ENCODE results near the gene COQ5.
"Not testable (repeated sequence)": the region's sequence is repeated elsewhere in the genome, so short reads cannot be mapped to it uniquely, and the experiment has no call there.

The COQ5 gene

GRCh38 chr12:120528861-120529525, at the start of gene COQ5:
COQ5 (minus strand) TSS chr12:120529158; CDS start chr12:120529141, 17 bp downstream.
- in situ Hi-C loops (cut with MboI; ENCODE audit: low sequenced_read_pairs): no loop called here

- in situ Hi-C loops (cut with MboI; ENCODE audit: low sequenced_read_pairs): no loop called here
Measured at GRCh38 chr12:120574106-120574505, 45.1 kb upstream of the COQ5 start.

- in situ Hi-C loops (cut with MboI; ENCODE audit: low sequenced_read_pairs): no loop called here
Measured at GRCh38 chr12:120573560-120573959, 44.6 kb upstream of the COQ5 start.

- in situ Hi-C loops (cut with MboI; ENCODE audit: low sequenced_read_pairs): no loop called here
Measured at GRCh38 chr12:120571299-120571698, 42.3 kb upstream of the COQ5 start.

DNA sequence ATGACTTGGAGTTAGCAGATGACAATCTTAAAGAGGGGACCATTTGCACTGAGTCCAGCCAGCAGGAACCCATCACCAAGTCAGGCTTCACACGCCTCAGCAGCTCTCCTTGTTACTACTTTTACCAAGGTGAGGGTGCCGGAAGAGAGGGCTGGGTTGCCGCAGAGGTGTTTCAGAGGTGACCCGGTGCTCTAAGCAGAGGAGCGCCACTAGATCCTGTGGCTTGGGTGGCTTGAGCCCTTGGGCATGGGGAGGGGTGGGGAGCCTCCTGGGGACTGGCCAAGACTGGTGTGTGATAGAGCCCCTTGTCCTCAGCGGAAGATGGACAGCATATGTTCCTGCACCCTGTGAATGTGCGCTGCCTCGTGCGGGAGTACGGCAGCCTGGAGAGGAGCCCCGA, 34.5 kb upstream of the COQ5 start:
- in situ Hi-C loops (cut with MboI; ENCODE audit: low sequenced_read_pairs): no loop called here

DNA sequence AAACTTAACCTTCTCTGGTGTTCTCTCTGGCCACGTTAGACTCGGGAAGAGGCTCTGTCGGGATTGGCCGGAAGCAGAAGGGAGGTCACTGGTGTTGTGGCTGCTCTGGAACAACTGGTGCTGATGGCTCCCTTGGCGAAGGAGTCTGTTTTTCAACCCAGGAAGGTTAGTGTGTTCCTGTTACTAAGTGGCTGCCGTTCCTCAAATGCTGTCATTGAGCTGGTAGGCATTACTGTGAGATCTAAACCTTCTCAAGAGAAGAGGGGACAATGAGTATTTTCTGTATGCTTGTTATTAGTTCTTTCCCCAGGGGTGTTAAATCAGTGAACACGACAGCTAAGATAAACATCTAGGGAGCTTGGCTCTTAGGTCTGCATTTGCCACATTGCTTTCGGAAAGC, 33.9 kb upstream of the COQ5 start:
- in situ Hi-C loops (cut with MboI; ENCODE audit: low sequenced_read_pairs): no loop called here

GRCh38 chr12:120557589-120557988, 28.6 kb upstream of the COQ5 start:
- in situ Hi-C loops (cut with MboI; ENCODE audit: low sequenced_read_pairs): no loop called here

- in situ Hi-C loops (cut with MboI; ENCODE audit: low sequenced_read_pairs): no loop called here
Measured at GRCh38 chr12:120554678-120555077, 25.7 kb upstream of the COQ5 start.

DNA sequence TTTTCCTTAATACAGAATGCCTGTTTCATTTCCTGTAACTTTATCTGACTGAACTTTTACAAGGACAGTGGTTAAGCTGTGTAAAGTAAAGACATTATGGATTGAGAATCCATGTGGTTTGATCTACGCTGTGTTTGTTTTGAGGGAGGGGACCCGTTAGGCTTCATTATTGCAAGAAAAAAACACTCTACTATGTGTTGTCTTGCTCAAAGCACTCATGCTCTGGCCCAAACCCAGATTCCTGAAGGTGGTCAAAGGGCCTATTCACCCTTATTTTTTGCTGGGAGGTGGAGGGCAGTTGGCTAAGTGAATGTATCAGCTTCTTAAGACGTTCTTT, 17.1 kb upstream of the COQ5 start:
- in situ Hi-C loops (cut with MboI; ENCODE audit: low sequenced_read_pairs): no loop called here

- in situ Hi-C loops (cut with MboI; ENCODE audit: low sequenced_read_pairs): no loop called here
Measured at GRCh38 chr12:120544691-120545090, 15.7 kb upstream of the COQ5 start.

DNA sequence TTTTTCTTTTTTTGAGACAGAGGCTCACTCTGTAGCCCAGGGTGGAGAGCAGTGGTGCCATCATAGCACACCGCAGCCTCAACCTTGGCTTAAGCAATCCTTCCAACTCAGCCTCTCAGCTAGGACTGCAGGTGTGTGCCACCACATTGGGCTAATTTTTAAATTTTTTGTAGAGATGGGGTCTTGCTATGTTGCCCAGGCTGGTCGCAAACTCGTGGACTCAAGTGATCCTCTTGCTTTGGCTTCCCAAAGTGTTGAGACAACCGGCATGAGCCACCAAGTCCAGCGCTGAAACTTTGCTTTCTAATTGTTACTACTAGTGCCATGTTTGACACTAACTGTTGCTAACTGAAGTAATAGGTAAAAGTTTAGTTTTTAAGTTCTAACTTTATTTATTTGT, 13.2 kb upstream of the COQ5 start:
- in situ Hi-C loops (cut with MboI; ENCODE audit: low sequenced_read_pairs): no loop called here

GRCh38 chr12:120540445-120540844, 11.5 kb upstream of the COQ5 start:
- in situ Hi-C loops (cut with MboI; ENCODE audit: low sequenced_read_pairs): no loop called here

GRCh38 chr12:120539303-120539702, 10.3 kb upstream of the COQ5 start:
- in situ Hi-C loops (cut with MboI; ENCODE audit: low sequenced_read_pairs): no loop called here

DNA sequence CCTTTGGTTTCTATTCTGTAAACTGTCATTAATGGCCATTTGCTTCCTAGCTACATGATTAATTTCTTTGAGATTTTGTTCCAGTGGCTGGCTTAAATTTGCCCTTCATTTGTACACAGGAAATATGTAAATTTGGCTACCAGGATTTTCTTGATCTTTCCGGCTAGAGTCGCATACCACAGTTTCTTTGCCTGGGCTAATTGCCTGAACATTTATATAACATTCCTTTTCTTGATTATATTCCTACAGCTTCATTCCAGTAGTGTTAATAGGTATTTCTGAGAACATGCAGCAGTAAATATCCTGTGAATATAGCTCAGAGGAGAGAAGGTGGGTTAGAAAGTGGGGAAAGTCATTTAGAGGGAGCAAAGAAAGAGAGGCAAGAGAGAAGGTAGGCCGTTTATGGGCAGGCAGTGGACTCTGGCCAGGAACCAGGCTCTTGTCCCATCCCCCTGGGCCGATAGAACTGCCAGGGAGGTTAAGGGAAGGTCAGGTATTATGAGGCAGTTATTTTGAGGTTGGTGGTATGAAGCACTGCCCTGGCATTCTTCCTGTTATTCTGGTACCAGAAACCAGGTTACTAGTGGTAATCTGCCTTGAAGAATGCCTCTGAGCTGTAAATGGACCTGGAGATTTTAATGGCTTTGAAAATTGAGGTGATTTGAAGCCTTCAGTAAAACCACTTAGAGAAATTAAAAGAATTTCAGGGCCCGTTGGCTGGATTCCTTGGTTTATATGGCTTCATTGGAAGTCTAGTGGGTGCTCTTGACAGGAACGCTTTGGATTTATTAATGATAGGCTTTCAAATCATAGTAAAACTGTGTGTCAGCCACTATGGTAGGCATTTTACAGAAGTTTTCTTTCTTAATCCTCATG, 9.6 kb upstream of the COQ5 start:
- in situ Hi-C loops (cut with MboI; ENCODE audit: low sequenced_read_pairs): no loop called here

DNA sequence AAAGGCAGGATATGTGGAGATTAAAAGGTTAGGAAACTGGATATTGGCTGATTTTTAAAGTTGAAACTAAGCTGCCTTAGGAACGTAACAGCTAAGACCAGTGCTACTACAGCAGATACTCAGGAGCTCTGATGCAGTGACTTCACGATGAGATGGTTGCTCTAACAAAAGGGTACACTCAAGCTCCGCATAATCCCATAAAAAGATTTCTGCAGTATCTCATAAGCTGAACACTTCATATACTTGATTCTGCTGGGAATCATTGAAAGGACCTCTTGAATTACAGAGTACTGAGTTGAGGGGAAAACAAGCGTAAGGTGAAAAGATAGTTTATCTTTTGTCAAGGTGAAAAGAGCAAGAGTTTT, 8.9 kb upstream of the COQ5 start:
- in situ Hi-C loops (cut with MboI; ENCODE audit: low sequenced_read_pairs): no loop called here

DNA sequence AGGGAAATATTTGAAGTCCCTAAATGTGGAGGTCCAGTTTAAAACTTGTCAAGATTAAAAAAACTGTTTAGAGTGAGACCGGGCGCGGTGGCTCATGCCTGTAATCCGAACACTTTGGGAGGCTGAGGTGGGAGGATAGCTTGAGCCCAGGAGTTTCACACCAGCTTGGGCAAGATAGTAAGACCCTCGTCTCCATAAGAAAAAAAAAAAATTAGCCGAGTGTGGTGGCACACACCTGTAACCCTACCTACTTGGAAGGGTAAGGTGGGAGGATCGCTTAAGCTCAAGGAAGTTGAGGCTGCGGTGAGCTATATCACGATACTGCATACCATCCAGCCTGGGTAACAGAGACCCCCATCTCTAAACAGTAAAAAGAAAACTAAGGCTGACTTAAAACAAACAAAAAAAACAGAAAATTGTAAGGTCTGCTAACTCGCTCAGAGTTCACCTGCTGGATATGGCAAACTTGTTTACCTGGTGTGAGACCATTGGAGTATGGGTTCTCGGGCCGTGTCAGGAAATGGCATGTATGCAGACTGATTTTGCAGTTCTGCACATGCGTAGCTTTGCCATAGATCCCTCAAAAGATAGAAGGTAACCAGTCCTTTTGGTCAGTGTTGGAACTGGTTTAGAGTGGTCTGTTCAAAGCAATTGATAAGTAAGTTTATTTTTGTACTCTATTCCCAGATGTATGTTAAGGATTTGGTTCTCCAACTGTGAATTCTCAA, 7.3 kb upstream of the COQ5 start:
- in situ Hi-C loops (cut with MboI; ENCODE audit: low sequenced_read_pairs): no loop called here

DNA sequence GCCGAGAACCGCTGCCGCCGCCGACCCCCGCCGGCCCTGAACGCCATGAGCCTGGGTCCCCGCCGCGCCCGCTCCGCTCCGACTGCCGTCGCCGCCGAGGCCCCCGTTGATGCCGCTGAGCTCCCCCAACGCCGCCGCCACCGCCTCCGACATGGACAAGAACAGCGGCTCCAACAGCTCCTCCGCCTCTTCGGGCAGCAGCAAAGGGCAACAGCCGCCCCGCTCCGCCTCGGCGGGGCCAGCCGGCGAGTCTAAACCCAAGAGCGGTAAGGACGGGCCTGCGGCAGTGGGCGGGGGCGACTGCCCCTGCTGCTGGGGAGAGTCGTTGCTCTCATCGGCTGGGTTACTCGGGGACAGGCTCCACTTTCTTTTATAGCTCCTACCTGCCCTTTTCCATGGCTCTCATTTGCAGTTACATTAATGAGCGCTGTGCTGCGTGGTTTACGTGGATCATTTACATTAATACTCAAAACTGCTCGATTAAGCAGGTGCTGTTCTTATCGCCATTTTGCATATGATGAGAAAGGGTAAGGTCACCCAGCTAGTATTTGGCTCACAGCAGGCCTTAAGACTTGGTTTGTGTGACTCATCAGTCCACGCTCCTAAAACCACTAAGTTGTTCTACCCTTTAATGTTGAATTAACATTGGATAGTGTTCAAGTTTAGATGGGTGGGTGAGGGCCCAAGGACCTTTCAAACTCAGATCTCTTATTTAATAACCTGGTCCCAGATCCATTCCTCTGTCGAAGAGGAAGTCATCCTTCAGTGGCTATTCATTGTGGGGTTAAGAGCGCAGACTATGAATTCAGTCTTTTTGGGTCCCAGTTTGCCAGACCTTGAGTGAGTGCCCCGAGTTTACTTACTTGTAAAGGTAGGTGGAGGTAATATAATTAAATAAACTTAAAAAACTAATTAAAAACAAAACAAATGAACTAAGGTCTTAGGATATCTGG, 6.0 kb upstream of the COQ5 start:
- in situ Hi-C loops (cut with MboI; ENCODE audit: low sequenced_read_pairs): no loop called here

DNA sequence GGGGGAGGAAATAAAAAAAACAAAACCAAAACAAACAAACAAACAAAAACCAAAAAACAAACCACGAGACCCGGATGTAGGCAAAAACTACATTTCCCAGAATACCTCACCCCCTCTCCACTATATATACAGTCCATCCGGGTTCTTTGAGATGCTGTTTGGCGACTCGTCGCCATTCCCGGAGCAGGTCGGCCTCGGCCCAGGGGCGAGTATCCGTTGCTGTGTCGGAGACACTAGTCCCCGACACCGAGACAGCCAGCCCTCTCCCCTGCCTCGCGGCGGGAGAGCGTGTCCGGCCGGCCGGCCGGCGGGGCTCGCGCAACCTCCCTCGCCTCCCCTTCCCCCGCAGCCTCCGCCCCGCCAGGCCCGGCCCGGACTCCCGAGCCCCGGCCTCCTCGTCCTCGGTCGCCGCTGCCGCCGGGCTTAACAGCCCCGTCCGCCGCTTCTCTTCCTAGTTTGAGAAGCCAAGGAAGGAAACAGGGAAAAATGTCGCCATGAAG, 5.3 kb upstream of the COQ5 start, which contains the start of gene RNF10:
Gene RNF10 (plus strand): TSS at position 154 of the 500 bp plus-strand sequence. CDS start 456 bp downstream, outside the sequence.
- in situ Hi-C loops (cut with MboI; ENCODE audit: low sequenced_read_pairs): no loop called here

DNA sequence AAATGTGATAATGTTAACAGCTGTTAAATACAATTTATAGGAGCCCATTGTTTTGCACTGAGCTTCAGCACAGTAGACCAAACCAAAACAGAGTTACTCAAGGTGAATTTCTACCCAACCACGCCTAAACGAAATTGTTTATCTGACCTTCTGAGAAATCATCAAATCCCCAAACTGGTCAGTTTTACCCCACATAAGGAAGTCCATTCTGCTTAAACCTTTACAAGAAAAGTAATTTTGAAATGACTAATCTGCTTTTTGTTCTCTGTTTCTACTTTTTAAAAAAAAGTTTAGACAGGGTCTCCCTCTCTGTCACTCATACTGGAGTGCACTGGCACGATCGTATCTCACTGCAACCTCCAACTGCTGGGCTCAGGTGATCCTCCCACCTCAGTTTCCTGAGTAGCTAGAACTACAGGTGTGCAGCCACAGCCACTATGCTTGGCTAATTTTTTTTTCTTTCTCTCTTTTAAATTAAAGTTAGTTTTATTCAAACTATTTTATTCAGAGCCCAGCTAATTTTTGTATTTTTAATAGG, 3.8 kb upstream of the COQ5 start:
- in situ Hi-C loops (cut with MboI; ENCODE audit: low sequenced_read_pairs): no loop called here

DNA sequence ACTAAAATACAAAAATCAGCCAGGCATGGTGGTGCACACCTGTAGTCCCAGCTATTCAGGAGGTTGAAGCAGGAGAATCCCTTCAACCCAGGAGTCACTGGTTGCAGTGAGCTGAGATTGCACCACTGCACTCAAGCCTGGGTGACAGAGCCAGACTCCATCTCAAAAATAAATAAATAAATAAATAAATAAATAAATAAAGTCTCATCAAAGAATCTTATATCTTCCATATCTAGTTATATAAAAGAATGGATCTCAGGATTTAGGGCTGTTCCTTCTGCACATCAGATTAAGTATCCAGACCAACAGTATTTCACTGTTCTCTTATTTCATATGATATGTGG, 1.4 kb upstream of the COQ5 start:
- in situ Hi-C loops (cut with MboI; ENCODE audit: low sequenced_read_pairs): not testable (repeated sequence)

Measured in HL-60/S4 (cell line).